ENCODE measurements around the gene ADRB2.

Gene ADRB2

DNA sequence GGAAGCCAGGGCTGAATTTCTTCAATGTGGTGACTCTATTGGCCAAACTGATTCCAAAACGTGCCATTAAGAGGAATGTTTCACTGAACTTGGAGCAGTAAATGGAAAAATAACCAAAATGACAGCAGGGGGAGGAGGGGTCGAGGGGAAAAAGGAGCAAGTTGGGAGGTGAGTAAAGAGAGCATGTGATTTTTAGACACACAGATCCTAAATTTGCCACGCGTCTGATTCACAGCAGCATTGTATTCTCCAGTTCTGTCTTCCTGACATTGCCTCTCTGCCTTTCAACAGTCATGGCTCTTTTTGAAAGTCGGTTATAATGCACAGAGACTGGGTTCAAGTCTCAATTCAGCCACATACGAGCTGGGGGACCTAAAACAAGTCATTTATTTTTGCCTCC is 22.0 kb upstream of the ADRB2 start:
- FAIRE-seq: no peak
- DNase-seq (ENCODE audit: extremely low spot score, insufficient read length, low read depth): no peak

GRCh38 chr5:148805326-148806290 is 20.8 kb upstream of the ADRB2 start:
- DNase-seq (ENCODE audit: extremely low spot score, insufficient read length, low read depth) (no peak), FAIRE-seq (peak; percentile 85)

- FAIRE-seq: no peak
- DNase-seq (ENCODE audit: extremely low spot score, insufficient read length, low read depth): no peak
Observed at GRCh38 chr5:148806520-148806931, 19.9 kb upstream of the ADRB2 start.

- DNase-seq (ENCODE audit: extremely low spot score, insufficient read length, low read depth): no peak
Observed at GRCh38 chr5:148807851-148808250, 18.6 kb upstream of the ADRB2 start.

GRCh38 chr5:148808864-148809642 is 17.4 kb upstream of the ADRB2 start:
- FAIRE-seq: peak; percentile 89

More at GRCh38 chr5:148807851-148808250, 18.6 kb upstream of the ADRB2 start:
- peak; percentile 41 for FAIRE-seq

DNA sequence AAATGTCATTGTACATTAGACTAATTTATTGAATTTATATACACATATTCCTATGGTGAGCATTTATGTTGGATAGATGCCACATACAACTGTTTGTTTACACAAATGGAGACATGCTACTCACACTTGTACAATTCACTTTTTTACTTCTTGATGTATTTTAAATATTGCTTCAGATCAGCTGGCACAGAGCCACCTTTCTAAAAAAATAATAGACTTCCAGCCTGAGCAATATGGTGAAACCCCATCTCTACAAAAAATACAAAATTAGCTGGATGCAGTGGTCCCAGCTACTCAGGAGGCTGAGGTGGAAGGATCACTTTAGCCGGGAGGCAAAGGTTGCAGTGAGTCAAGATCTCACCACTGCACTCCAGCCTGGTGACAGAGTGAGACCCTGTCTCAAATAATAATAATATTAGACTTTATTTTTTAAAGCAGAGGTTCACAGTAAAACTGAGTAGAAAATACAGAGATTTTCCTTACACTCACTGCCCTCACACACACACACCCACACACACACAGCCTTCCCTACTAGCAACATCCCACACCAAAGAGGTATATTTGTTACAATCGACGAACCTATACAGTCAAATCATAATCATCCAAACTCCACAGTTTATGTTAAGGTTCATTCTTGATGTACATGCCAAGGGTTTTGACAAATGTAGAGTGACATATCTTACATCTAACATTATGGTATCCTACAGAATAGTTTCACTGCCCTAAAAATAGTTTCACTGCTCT is 16.5 kb upstream of the ADRB2 start:
- FAIRE-seq: no peak
- no peak for DNase-seq (ENCODE audit: extremely low spot score, insufficient read length, low read depth)

More at GRCh38 chr5:148808864-148809642, 17.4 kb upstream of the ADRB2 start:
- DNase-seq (ENCODE audit: extremely low spot score, insufficient read length, low read depth): no peak

DNA sequence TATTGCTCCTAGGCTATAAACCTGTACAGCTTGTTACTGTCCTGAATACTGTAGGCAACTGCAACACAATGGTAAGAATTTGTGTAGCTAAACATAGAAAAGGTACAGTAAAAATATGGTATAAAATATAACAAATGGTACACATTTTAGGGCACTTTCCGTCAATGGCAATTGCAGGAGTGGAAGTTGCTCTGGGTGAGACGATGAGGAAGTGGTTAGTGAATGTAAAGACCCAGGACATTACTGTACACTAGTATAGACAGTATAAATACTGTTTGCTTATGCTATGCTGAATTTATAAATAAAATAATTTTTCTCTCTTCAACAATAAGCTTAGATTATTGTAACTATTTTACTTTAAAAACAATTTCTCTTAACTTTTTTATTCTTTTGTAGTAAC is 15.6 kb upstream of the ADRB2 start:
- no peak for DNase-seq (ENCODE audit: extremely low spot score, insufficient read length, low read depth)
- no peak for FAIRE-seq

DNA sequence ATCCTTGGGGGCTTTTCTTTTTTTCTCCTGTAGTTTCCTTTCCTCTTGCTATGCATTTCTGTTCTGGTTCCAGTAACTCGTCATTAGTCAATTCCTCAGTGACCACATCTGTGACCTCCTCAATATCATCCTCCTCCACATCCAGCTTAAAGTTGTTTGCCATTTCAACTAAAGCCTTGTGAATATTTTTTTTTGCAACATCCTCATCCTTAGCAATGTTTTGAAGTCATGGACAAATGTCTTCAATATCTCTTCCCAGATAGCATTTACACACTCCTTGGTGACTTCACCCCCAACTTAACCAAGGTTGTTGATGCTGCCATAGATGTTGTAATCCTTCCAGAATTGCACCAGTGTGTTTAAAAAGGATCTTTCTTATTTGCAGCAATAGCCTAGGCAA is 14.7 kb upstream of the ADRB2 start:
- FAIRE-seq (no peak), DNase-seq (ENCODE audit: extremely low spot score, insufficient read length, low read depth) (no peak)

DNA sequence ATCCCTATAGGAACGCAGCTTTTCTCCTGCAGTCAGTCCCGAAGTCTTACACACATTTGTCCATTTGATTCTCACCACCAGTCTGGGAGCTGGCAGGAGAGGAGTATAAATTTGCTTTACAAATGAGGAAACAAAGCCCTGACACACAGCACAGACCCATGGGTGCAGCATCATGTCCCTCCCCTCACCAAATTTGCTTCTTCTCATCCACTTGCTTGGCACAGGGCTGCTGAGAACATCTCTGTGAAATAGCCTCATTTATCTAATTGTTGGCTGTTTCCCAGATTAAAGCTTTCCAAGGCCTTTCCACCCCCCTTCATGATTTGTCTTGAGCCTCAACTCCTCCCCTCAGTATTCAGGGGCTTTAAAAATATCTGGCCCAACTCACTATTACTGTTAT is 11.3 kb upstream of the ADRB2 start:
- no peak for FAIRE-seq
- no peak for DNase-seq (ENCODE audit: extremely low spot score, insufficient read length, low read depth)

- FAIRE-seq (no peak), DNase-seq (ENCODE audit: extremely low spot score, insufficient read length, low read depth) (no peak)
Observed at GRCh38 chr5:148815578-148815977, 10.8 kb upstream of the ADRB2 start.

DNA sequence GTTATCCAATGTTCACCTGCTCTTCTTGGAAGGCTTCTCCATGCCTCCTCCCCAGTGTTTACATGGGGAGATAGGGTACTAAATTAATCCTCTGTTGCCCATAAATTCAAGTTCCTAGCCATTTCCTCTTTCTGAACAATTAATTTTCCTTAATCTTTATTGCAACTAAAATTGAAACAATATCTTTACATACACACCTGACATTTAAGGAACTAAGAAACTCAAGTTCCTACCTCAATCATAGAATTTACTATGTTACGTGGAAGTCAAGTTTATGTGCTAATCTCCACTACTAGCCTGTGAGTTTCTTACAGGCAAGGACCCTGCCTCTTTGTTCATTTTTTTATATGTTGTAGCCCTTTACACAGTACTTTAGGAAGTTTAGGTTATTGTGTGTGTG is 10.1 kb upstream of the ADRB2 start:
- FAIRE-seq: no peak
- DNase-seq (ENCODE audit: extremely low spot score, insufficient read length, low read depth): no peak

DNA sequence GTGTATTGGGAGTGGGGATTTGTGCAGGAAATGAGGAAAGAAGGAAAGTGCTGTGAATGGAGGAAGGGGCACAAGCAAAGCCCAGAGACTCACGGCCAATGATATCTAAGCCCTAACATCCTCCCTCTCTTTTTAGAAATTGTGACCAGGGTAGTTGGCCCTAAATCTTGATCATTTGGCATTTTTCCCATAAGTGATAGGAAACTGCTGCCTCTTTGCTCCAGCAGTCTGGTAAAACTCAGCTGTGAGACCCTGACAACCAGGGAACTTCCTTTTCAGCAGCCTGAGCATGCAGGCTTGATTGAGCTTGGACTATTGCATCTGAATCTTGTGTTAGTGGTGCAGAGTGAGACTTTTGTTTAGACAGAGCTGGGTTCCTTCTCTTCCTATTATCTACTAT is 9.6 kb upstream of the ADRB2 start:
- FAIRE-seq (no peak), DNase-seq (ENCODE audit: extremely low spot score, insufficient read length, low read depth) (no peak)

DNA sequence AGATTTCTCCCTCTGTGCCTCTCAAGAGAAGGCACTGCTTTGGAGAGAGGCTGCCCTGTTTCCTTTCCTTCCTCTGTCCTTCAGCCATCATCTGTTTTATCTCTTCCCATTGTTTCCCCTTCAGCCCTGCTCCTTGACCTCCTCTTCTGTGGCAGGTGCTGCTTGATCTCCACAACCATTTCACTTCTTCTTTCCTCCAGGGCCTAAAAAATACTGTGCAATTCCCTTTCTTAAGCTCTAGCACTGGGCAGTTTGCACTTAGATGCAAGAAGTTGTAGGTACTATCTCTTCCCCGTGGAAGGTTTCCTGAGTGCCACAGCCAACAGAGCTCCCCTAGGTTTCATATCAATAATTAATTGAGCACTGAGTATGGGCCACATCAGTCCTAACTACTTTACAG is 8.8 kb upstream of the ADRB2 start:
- DNase-seq (ENCODE audit: extremely low spot score, insufficient read length, low read depth) (no peak), FAIRE-seq (peak; percentile 41)

DNA sequence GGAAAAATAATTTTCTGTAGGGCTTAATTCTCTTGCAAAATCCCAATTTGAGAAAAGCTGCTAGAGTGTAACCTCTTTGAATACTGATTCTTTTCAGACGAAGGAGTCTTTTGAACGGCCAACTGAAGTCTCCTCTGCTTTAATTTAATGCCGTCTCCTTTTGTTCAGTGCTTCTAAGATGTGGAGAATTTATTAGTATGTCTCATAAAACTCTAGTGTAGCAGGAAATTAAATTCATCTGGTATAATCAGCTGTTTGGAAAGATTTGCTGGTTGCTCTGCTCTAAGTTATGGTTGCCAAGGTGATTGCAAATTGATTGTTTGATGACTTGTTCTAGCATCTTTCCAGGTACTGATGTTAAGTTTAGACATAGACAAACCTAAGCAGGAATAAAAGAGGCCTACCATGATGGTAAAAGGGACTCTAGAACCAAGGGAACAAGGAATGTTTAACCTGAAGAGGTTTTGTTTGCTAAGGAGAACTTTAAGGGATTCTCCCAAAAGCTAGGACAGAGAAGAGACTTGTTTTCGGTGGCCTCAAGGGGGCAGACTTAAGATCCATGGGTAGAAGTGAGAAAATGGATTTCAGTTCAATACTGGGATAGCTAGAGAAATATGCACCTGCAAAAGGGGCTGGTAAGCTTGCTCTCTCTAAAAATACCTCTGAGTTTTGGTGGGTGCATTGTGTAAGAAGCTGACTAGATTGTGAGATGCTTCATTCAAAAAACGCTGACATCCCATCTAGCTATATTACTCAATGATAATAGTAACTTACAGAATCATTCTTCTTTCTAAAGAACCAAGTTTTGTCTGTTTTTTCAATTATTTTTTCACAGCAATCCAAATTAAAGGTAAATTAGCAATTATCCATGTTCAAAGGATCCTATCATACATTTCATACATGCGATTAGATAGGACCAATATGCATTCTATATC is 5.7 kb upstream of the ADRB2 start:
- no peak for DNase-seq (ENCODE audit: extremely low spot score, insufficient read length, low read depth)
- FAIRE-seq: peak; percentile 60

GRCh38 chr5:148823871-148824270 is 2.5 kb upstream of the ADRB2 start:
- FAIRE-seq (no peak), DNase-seq (ENCODE audit: extremely low spot score, insufficient read length, low read depth) (no peak)

DNA sequence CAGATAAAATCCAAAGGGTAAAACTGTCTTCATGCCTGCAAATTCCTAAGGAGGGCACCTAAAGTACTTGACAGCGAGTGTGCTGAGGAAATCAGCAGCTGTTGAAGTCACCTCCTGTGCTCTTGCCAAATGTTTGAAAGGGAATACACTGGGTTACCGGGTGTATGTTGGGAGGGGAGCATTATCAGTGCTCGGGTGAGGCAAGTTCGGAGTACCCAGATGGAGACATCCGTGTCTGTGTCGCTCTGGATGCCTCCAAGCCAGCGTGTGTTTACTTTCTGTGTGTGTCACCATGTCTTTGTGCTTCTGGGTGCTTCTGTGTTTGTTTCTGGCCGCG is 727 bp upstream of the ADRB2 start:
- no peak for DNase-seq (ENCODE audit: extremely low spot score, insufficient read length, low read depth)
- FAIRE-seq: no peak

DNA sequence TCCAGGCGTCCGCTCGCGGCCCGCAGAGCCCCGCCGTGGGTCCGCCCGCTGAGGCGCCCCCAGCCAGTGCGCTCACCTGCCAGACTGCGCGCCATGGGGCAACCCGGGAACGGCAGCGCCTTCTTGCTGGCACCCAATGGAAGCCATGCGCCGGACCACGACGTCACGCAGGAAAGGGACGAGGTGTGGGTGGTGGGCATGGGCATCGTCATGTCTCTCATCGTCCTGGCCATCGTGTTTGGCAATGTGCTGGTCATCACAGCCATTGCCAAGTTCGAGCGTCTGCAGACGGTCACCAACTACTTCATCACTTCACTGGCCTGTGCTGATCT is 294 bp downstream of the ADRB2 start:
- DNase-seq (ENCODE audit: extremely low spot score, insufficient read length, low read depth) (no peak), FAIRE-seq (no peak)

DNA sequence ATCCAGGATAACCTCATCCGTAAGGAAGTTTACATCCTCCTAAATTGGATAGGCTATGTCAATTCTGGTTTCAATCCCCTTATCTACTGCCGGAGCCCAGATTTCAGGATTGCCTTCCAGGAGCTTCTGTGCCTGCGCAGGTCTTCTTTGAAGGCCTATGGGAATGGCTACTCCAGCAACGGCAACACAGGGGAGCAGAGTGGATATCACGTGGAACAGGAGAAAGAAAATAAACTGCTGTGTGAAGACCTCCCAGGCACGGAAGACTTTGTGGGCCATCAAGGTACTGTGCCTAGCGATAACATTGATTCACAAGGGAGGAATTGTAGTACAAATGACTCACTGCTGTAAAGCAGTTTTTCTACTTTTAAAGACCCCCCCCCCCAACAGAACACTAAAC is 1.3 kb downstream of the ADRB2 start:
- FAIRE-seq: no peak
- DNase-seq (ENCODE audit: extremely low spot score, insufficient read length, low read depth): no peak

DNA sequence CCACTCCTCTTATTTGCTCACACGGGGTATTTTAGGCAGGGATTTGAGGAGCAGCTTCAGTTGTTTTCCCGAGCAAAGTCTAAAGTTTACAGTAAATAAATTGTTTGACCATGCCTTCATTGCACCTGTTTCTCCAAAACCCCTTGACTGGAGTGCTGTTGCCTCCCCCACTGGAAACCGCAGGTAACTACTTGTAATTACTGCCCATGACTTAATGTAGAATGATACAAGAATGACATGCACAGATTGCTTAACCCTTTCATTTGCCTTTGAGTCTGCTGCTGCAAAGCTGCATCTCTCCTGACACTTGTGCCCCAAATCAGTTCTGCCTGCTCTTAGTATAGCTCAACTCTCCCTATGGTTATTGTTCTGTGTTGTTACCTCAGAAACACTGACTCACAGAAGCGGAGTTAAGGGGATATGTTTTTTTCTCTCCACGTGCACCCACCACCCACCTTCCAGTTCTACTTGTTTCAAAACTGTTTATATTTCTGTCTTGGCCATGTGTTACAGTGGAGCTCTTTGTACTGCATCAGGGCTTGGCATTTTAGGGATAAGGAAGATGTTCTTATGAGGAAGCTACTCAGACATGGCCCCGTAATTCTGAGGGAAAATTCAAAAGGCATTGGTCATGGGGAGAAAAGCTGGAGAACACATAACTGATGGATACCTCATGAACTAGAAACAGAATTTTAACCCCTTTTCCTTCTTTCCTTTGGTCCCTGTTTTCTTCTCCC is 2.3 kb downstream of the ADRB2 start:
- no peak for FAIRE-seq

More for the DNA sequence above, 2.3 kb downstream of the ADRB2 start:
- DNase-seq (ENCODE audit: extremely low spot score, insufficient read length, low read depth): no peak

Data from GM18507 (cell line).